ENCODE results near the gene EMC10. TPM values are rescaled to one million over a fixed set of nuclear protein-coding genes. Genes with fewer than 3 reads are reported as not detected.

The EMC10 gene
- total RNA-seq, 1 donor from 2014 or later: 144 TPM

DNA sequence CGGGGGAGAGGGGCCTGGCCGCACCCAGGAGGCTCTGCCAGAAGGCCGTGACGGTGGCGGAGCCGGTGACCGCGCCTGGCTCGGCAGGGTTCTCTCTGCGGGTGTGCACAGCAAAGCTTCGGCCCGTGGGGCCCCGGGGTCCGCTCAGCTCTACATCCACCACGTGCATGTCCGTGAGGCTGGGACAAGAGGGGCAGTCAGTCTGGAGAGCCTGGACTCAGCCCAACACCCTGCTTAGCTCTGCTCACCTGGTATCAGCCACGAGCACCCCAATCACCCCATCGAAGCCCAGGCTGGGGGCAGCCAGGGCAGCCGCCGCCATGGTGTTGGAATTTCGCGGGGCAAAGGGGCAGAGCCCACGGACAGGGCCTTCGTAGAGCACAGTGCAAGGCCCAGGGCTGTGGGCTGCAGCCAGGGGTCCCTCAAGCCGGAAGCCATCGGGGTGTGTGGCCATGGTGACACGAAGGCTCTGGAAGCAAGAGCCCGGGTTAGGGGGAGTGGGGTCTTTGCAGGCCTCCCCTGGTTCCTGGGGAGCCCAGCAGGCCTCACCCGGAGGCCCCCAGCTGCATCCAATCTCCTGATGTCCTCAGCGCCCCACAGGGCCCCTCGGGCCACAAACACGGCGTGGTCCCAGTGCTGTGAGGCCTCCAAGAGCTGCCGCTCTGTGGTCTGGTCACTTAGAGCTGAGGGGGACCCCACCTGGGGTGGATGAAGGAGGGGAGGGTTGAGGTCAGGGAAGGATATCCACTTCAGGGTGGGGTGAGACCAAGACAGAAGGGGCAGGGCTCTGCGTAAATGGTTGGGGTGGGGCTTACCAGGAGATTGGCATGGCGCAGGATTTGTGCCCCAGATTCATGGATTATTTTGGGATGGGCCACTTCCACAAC lies 36.0 kb downstream of the EMC10 start:
- TF ChIP-seq, protein P1, sequence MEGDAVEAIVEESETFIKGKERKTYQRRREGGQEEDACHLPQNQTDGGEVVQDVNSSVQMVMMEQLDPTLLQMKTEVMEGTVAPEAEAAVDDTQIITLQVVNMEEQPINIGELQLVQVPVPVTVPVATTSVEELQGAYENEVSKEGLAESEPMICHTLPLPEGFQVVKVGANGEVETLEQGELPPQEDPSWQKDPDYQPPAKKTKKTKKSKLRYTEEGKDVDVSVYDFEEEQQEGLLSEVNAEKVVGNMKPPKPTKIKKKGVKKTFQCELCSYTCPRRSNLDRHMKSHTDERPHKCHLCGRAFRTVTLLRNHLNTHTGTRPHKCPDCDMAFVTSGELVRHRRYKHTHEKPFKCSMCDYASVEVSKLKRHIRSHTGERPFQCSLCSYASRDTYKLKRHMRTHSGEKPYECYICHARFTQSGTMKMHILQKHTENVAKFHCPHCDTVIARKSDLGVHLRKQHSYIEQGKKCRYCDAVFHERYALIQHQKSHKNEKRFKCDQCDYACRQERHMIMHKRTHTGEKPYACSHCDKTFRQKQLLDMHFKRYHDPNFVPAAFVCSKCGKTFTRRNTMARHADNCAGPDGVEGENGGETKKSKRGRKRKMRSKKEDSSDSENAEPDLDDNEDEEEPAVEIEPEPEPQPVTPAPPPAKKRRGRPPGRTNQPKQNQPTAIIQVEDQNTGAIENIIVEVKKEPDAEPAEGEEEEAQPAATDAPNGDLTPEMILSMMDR (IDR thresholded peaks at IDR 0.05): no peak
- Mint-ChIP-seq H3K9me3 (ENCODE audit: low read depth) (no peaks in the 10 kb centered on the region), H3K4me1 (ENCODE audit: low read depth) (peaks cover 25% of the 10 kb centered on the region), H3K27me3 (ENCODE audit: low read depth) (no peaks in the 10 kb centered on the region), H3K4me3 (ENCODE audit: unreplicated experiment) (no peak overlapping the region), H3K36me3 (ENCODE audit: low read depth) (peaks cover 1% of the 10 kb centered on the region), H3K27ac (ENCODE audit: unreplicated experiment) (no peak overlapping the region)
- peak; percentile 94 for DNase-seq (ENCODE audit: low spot score)

- Mint-ChIP-seq H3K27me3 (ENCODE audit: low read depth) (no peaks in the 10 kb centered on the region), H3K4me1 (ENCODE audit: low read depth) (peaks cover 25% of the 10 kb centered on the region), H3K4me3 (ENCODE audit: unreplicated experiment) (no peak overlapping the region), H3K36me3 (ENCODE audit: low read depth) (peaks cover 1% of the 10 kb centered on the region), H3K9me3 (ENCODE audit: low read depth) (no peaks in the 10 kb centered on the region), H3K27ac (ENCODE audit: unreplicated experiment) (no peak overlapping the region)
- TF ChIP-seq, protein P1 (IDR thresholded peaks at IDR 0.05): no peak
- DNase-seq (ENCODE audit: low spot score): peak; percentile 42
Observed at GRCh38 chr19:50512999-50513745, 36.9 kb downstream of the EMC10 start.

DNA sequence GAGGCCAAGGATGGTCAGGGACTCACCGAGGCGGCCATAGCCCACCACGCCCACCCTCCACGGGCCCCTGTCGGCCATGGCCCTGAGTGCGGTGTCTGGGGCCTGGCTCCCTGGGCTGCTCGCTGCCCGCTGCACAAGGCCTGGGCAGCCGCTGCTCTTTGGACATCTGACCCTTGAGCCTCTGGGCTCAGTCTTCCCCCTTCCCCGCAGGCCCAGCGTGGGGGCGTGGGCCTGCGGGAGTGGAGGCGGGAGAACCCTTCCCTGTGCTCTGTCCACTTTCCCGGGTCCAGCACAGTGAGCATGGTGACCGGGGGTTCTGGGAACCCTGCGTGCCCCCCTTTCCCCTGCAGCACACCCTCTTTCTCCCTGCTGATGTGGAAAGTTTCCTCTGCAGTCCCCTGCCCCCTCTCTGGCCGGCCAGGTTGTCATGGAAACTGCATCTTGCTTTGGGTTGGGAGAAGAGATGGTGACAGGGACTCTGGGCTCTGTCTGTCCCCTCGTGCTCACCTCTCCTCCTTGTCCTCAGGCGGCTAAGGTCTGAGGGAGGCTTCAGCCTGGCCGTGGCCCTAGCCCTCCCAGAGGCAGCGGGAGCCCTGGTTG lies 37.5 kb downstream of the EMC10 start, which contains the start of gene ASPDH:
ASPDH (minus strand) TSS at position 168 of the 600 bp plus-strand sequence; CDS start at position 78, 90 bp downstream.
- H3K9me3 Mint-ChIP-seq (ENCODE audit: low read depth): no peaks in the 10 kb centered on the region
- TF ChIP-seq, protein P1 (IDR thresholded peaks at IDR 0.05): no peak
- H3K27ac Mint-ChIP-seq (ENCODE audit: unreplicated experiment): no peak within 1 kb of the TSS
- H3K4me3 Mint-ChIP-seq (ENCODE audit: unreplicated experiment): no peak within 1 kb of the TSS
- peaks cover 22% of the 10 kb centered on the region for H3K4me1 Mint-ChIP-seq (ENCODE audit: low read depth)
- peak; percentile 77 for DNase-seq (ENCODE audit: low spot score)
- H3K36me3 Mint-ChIP-seq (ENCODE audit: low read depth): peaks cover under 1% of the 10 kb centered on the region
- H3K27me3 Mint-ChIP-seq (ENCODE audit: low read depth): no peaks in the 10 kb centered on the region

DNA sequence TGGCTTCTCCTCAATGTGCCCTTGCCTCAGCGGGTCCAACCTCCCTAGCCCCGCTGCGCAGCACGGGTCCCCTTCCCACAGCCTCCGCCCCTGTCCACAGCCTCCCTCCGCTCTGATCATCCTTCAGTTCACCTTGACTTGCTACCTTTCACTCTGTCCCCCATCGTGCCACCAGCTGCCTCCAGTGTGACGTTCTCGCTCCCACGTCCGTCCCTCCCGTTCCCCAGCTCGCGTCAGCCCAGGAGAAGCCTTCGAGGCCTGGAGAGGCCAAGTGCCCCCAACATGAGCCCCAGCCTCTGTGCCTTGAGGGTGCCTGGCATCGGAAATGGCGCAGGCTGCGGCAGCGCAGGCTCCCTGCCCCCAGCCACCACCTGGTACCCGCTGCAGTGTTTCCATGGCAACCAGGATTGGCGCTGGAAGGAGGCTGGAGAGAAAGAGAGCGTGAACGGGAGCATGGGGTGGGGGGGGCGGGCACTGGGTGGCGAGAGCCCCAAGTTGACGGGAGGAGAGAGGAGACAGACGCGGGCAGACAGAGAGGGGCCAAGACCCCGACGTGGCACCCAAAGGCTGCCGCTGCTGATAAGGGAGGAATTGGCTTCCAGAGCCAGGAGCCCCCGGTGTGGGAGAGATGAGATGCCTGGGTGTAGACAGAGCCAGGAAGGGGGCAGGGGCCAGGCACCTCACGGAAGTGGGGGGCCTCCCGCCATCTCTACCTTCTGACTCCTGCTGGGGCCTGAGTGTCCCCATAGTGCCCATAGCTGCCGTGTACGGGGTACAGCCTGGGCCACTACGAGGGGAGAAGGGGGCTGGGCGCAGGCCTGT lies 38.2 kb downstream of the EMC10 start:
- Mint-ChIP-seq H3K27ac (ENCODE audit: unreplicated experiment) (no peak overlapping the region), H3K9me3 (ENCODE audit: low read depth) (no peaks in the 10 kb centered on the region), H3K36me3 (ENCODE audit: low read depth) (no peaks in the 10 kb centered on the region), H3K27me3 (ENCODE audit: low read depth) (no peaks in the 10 kb centered on the region), H3K4me1 (ENCODE audit: low read depth) (peaks cover 16% of the 10 kb centered on the region), H3K4me3 (ENCODE audit: unreplicated experiment) (no peak overlapping the region)
- peak; percentile 89 for DNase-seq (ENCODE audit: low spot score)
- TF ChIP-seq, protein P1 (IDR thresholded peaks at IDR 0.05): no peak

Data from chondrocyte (in vitro differentiated cells).